Fibroblast of lung (primary cell): ENCODE data around the gene IRGC.

Source experiments
- CTCF ChIP-seq, 2 donors: IDR thresholded peaks in 1 of 2; conservative IDR thresholded peaks in 1 of 2; 1 replicate in 1 of 2; 2 replicates in 1 of 2; pipeline ENCODE4 v1.5.1; 2011 to 2012; ENCODE audit warnings: low read length in 2 of 2, control low read depth in 1 of 2, inconsistent platforms in 1 of 2, low read depth in 1 of 2, mild to moderate bottlenecking in 1 of 2
- EZH2 ChIP-seq: IDR thresholded peaks from 2 replicates; pipeline ENCODE4 v1.5.1; 2012; ENCODE audit warnings: low read length, control low read depth, mild to moderate bottlenecking; ENCODE audit errors: missing control alignments

- TF ChIP-seq CTCF (conservative IDR thresholded peaks at IDR 0.05 in 1 of 2, IDR thresholded peaks at IDR 0.05 in 1 of 2; ENCODE audit: low read depth in 1 of 2, low read length in 2 of 2) (no peak), EZH2 (no peak)
These were observed 15.4 kb upstream of the IRGC start for GRCh38 chr19:43700395-43701000.
